MM.1S (cell line): ENCODE data around the gene RHOC.

Experiments
- CTCF ChIP-seq: fragments of 300-600 bp; sonication (generic); IDR thresholded peaks from 2 replicates; pipeline ENCODE4 v1.5.1; 2016; ENCODE audit warnings: antibody characterized with exemption, low read length, mixed read lengths
- EZH2 ChIP-seq: fragments of 300-600 bp; sonication (generic); optimal IDR thresholded peaks from 2 replicates; pipeline ENCODE3; 2017; ENCODE audit warnings: low read depth, mild to moderate bottlenecking, antibody characterized with exemption, low read length, mixed read lengths

GRCh38 chr1:112695276-112695675 is 11.7 kb downstream of the RHOC start:
- TF ChIP-seq CTCF, result no peak
- TF ChIP-seq EZH2, result no peak
